H9 (cell line): ENCODE measurements around the gene AATK. TPM values are rescaled to one million over a fixed set of nuclear protein-coding genes. Genes with fewer than 3 reads are reported as not detected.

ENCODE experiments used
- DNase-seq: peaks from one replicate; pipeline ENCODE4 v3.0.0-alpha.2; 2017
- H2AFZ ChIP-seq: one replicate; pipeline ENCODE4 v1.6.1; 2013; ENCODE audit warnings: mild to moderate bottlenecking, low read length, control low read depth, moderate library complexity
- H2AK5ac ChIP-seq: 2 replicates; pipeline ENCODE4 v1.6.1; 2013; ENCODE audit warnings: low read length, control low read depth, mixed read lengths; ENCODE audit not compliant: insufficient read length
- H2BK120ac ChIP-seq: one replicate; pipeline ENCODE4 v1.6.1; 2013; ENCODE audit warnings: low read depth, mild to moderate bottlenecking, low read length, control low read depth, inconsistent platforms; ENCODE audit not compliant: poor library complexity, severe bottlenecking
- H2BK12ac ChIP-seq: 2 replicates; pipeline ENCODE4 v1.6.1; 2013; ENCODE audit warnings: low read length, control low read depth, mixed read lengths, low read depth; ENCODE audit not compliant: insufficient read length
- H2BK15ac ChIP-seq: 2 replicates; pipeline ENCODE4 v1.6.1; 2013; ENCODE audit warnings: low read depth, low read length, control low read depth
- H2BK20ac ChIP-seq: one replicate; pipeline ENCODE4 v1.6.1; 2013; ENCODE audit warnings: low read depth, mild to moderate bottlenecking, low read length, control low read depth, inconsistent platforms; ENCODE audit not compliant: poor library complexity, severe bottlenecking
- H2BK5ac ChIP-seq: 2 replicates; pipeline ENCODE4 v1.6.1; 2013; ENCODE audit warnings: low read length, control low read depth, mixed read lengths; ENCODE audit not compliant: insufficient read length
- H3K14ac ChIP-seq: 2 replicates; pipeline ENCODE4 v1.6.1; 2013; ENCODE audit warnings: low read length, control low read depth; ENCODE audit not compliant: insufficient read depth
- H3K18ac ChIP-seq: 2 replicates; pipeline ENCODE4 v1.6.1; 2013; ENCODE audit warnings: low read depth, mild to moderate bottlenecking, mixed read lengths, low read length, control low read depth; ENCODE audit not compliant: insufficient read length
- H3K23ac ChIP-seq: 2 replicates; pipeline ENCODE4 v1.6.1; 2013; ENCODE audit warnings: low read length, control low read depth, mixed read lengths, low read depth; ENCODE audit not compliant: insufficient read length
- H3K23me2 ChIP-seq: 2 replicates; pipeline ENCODE4 v1.6.1; 2013; ENCODE audit warnings: low read depth, mild to moderate bottlenecking, mixed read lengths, low read length, control low read depth; ENCODE audit not compliant: insufficient read length, poor library complexity, severe bottlenecking
- H3K27ac ChIP-seq: 2 replicates; pipeline ENCODE4 v1.5.1; 2013; ENCODE audit warnings: low read length, control low read depth, mixed read lengths, low read depth; ENCODE audit not compliant: insufficient read length
- H3K27me3 ChIP-seq: 2 replicates; pipeline ENCODE4 v1.6.1; 2013; ENCODE audit warnings: low read length, control low read depth, inconsistent platforms; ENCODE audit not compliant: insufficient read depth
- H3K4ac ChIP-seq: 2 replicates; pipeline ENCODE4 v1.6.1; 2013; ENCODE audit warnings: low read depth, mild to moderate bottlenecking, control low read depth, inconsistent platforms, low read length, moderate library complexity
- H3K4me1 ChIP-seq: 2 replicates; pipeline ENCODE4 v1.6.1; 2013; ENCODE audit warnings: low read length, control low read depth, inconsistent platforms; ENCODE audit not compliant: insufficient read depth
- H3K4me2 ChIP-seq: 2 replicates; pipeline ENCODE4 v1.6.1; 2013; ENCODE audit warnings: low read length, control low read depth, mixed read lengths; ENCODE audit not compliant: insufficient read length, insufficient read depth
- H3K56ac ChIP-seq: 2 replicates; pipeline ENCODE4 v1.6.1; 2013; ENCODE audit warnings: low read depth, mild to moderate bottlenecking, mixed read lengths, low read length, control low read depth; ENCODE audit not compliant: insufficient read length
- H3K79me1 ChIP-seq: 2 replicates; pipeline ENCODE4 v1.6.1; 2013; ENCODE audit warnings: low read depth, mild to moderate bottlenecking, moderate library complexity, low read length, control low read depth, inconsistent platforms; ENCODE audit not compliant: insufficient read depth, poor library complexity, severe bottlenecking
- H3K79me2 ChIP-seq: 2 replicates; pipeline ENCODE4 v1.6.1; 2013; ENCODE audit warnings: low read length, control low read depth, inconsistent platforms; ENCODE audit not compliant: insufficient read depth
- H3K9ac ChIP-seq: 2 replicates; pipeline ENCODE4 v1.6.1; 2013; ENCODE audit warnings: low read length, control low read depth, mixed read lengths; ENCODE audit not compliant: insufficient read length; ENCODE audit errors: extremely low read depth
- H3K9me3 ChIP-seq: one replicate; pipeline ENCODE4 v1.6.1; 2013; ENCODE audit warnings: low read depth, low read length, inconsistent platforms; ENCODE audit not compliant: control insufficient read depth
- H3T11ph ChIP-seq: one replicate; pipeline ENCODE4 v1.6.1; 2013; ENCODE audit warnings: mild to moderate bottlenecking, low read length, control low read depth, inconsistent platforms
- H4K20me1 ChIP-seq: one replicate; pipeline ENCODE4 v1.6.1; 2013; ENCODE audit not compliant: control insufficient read depth, insufficient read length, insufficient read depth
- H4K5ac ChIP-seq: 2 replicates; pipeline ENCODE4 v1.6.1; 2013; ENCODE audit warnings: low read depth, mild to moderate bottlenecking, mixed read lengths, low read length, control low read depth; ENCODE audit not compliant: insufficient read length
- H4K8ac ChIP-seq: replicated peaks from 2 replicates; pipeline ENCODE4 v1.6.1; 2013; ENCODE audit warnings: low read length, control low read depth, mixed read lengths, low read depth; ENCODE audit not compliant: insufficient read length
- H4K91ac ChIP-seq: 2 replicates; pipeline ENCODE4 v1.6.1; 2013; ENCODE audit warnings: low read depth, mild to moderate bottlenecking, moderate library complexity, mixed read lengths, low read length, control low read depth; ENCODE audit not compliant: insufficient read length
- H3K27ac Mint-ChIP-seq, 3 experiments: 2 replicates in 2 of 3; 3 replicates in 1 of 3; pipeline ENCODE4 v1.8.0; 2020 to 2021; ENCODE audit warnings: mixed read lengths in 3 of 3, mild to moderate bottlenecking in 1 of 3, moderate library complexity in 1 of 3
- H3K27me3 Mint-ChIP-seq: 2 replicates; pipeline ENCODE4 v1.8.0; 2021; ENCODE audit warnings: low read depth, mild to moderate bottlenecking, moderate library complexity, mixed read lengths
- H3K36me3 Mint-ChIP-seq, 3 experiments: 2 replicates in 2 of 3; 3 replicates in 1 of 3; pipeline ENCODE4 v1.8.0; 2020 to 2021; ENCODE audit warnings: low read depth in 3 of 3, mixed read lengths in 3 of 3; ENCODE audit not compliant: insufficient read depth in 1 of 3
- H3K4me1 Mint-ChIP-seq, 2 experiments: 2 replicates each; pipeline ENCODE4 v1.8.0; 2020; ENCODE audit warnings: mixed read lengths in 2 of 2
- H3K4me3 Mint-ChIP-seq, 2 experiments: 2 replicates in 1 of 2; 3 replicates in 1 of 2; pipeline ENCODE4 v1.8.0; 2020 to 2021; ENCODE audit warnings: mild to moderate bottlenecking in 2 of 2, mixed read lengths in 2 of 2, moderate library complexity in 1 of 2
- H3K9me3 Mint-ChIP-seq, 2 experiments: 2 replicates in 1 of 2; 3 replicates in 1 of 2; pipeline ENCODE4 v1.8.0; 2020; ENCODE audit warnings: mild to moderate bottlenecking in 2 of 2, mixed read lengths in 2 of 2, moderate library complexity in 1 of 2
- WGBS: extraction: QIAGEN DNeasy Blood & Tissue Kit; methylation state at CpG from one replicate; pipeline ENCODE4 v1.1.7; 2013; ENCODE audit warnings: missing lambda C conversion rate, low lambda C conversion rate, mixed read lengths; ENCODE audit not compliant: insufficient read length; ENCODE audit errors: extremely low coverage; 5-methylcytosine and 5-hydroxymethylcytosine counted together
- total RNA-seq: library from RNA; stranded (reverse); gene quantifications from 2 replicates; pipeline ENCODE4 v1.2.1, GENCODE V29; 2021
- TF ChIP-seq, protein P1 (sequence below): fragments of 200-600 bp; sonication (generic); conservative IDR thresholded peaks from 3 replicates; pipeline ENCODE4 v1.8.0; 2021; ENCODE audit warnings: antibody characterized with exemption, mild to moderate bottlenecking

Gene AATK
- total RNA-seq, 1 experiment from 2014 or later: 2.4 TPM

DNA sequence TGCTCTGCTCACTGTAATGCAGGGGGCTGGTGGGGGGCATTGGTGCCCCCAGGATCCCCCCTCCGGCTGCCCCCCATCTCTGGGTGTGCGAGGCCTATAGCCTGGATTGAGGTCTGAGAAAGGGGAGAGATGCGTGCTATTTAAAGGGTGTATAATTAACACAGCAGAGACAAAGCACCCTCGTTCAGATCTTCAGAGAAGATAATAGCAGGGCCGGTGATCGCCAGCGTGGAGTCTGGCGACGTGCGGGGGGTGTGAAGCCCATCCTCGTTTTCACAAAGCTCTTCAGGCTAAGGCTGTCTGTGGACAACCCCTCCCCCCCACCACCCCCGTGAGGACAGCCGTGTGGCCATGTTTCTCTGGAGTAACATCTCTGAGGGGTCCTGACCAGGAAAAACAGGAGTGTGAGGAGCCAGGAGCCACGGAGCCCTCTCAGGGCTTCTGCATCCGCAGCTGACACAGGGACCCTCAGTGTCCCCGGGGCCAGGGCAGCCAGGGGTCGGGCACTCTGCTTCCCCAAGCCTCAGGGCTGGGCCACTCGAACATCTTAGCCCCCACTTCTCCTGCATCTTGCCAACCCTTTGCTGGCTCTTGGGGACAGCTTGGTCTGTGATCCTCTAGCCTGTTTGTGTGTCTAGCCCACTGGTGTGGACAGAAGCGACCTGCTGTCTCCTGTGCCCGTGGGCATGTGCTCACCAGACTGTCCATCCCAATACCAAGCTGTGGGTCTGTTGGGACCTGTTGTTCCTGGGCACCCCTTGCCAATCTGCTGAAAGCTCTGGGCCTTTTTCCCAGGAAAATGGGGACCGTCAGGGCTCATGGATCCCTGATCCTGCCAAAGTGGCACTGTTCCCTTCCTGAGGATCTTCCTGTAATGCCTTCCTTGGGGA lies 72.2 kb downstream of the AATK start:
- no peaks in the 10 kb centered on the region for H3K27me3 ChIP-seq
- H2BK5ac ChIP-seq: no peak overlapping the region
- H4K8ac ChIP-seq: no peak overlapping the region
- no peak overlapping the region for H2BK20ac ChIP-seq
- no peaks in the 10 kb centered on the region for H3K79me1 ChIP-seq
- peaks cover 36 to 45% of the 10 kb centered on the region in 2 experiments for H3K4me1 Mint-ChIP-seq
- no peak overlapping the region for H3K18ac ChIP-seq
- peaks cover 3% of the 10 kb centered on the region; the same call in 1 of the 2 replicates for H3K27me3 Mint-ChIP-seq
- H3K9ac ChIP-seq: no peak overlapping the region
- no peaks in the 10 kb centered on the region for H3K9me3 ChIP-seq
- TF ChIP-seq, protein P1, sequence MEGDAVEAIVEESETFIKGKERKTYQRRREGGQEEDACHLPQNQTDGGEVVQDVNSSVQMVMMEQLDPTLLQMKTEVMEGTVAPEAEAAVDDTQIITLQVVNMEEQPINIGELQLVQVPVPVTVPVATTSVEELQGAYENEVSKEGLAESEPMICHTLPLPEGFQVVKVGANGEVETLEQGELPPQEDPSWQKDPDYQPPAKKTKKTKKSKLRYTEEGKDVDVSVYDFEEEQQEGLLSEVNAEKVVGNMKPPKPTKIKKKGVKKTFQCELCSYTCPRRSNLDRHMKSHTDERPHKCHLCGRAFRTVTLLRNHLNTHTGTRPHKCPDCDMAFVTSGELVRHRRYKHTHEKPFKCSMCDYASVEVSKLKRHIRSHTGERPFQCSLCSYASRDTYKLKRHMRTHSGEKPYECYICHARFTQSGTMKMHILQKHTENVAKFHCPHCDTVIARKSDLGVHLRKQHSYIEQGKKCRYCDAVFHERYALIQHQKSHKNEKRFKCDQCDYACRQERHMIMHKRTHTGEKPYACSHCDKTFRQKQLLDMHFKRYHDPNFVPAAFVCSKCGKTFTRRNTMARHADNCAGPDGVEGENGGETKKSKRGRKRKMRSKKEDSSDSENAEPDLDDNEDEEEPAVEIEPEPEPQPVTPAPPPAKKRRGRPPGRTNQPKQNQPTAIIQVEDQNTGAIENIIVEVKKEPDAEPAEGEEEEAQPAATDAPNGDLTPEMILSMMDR: no peak
- H3K79me2 ChIP-seq: no peaks in the 10 kb centered on the region
- no peak for DNase-seq
- H3K27ac Mint-ChIP-seq: peak overlapping the region; percentile 34 to 94 (median 77); a peak in 5 of 7 replicates
- no peak overlapping the region for H3K4ac ChIP-seq
- H3K27ac ChIP-seq: no peak overlapping the region
- H2AFZ ChIP-seq: no peak overlapping the region
- no peak overlapping the region for H3K23ac ChIP-seq
- H3K9me3 Mint-ChIP-seq: no peaks in the 10 kb centered on the region
- H2BK15ac ChIP-seq: no peak overlapping the region
- H3K23me2 ChIP-seq: no peaks in the 10 kb centered on the region
- no peak overlapping the region for H4K5ac ChIP-seq
- H2BK120ac ChIP-seq: no peak overlapping the region
- no peak overlapping the region for H3K4me3 Mint-ChIP-seq
- no peak overlapping the region for H2AK5ac ChIP-seq
- H2BK12ac ChIP-seq: no peak overlapping the region
- no peaks in the 10 kb centered on the region for H4K20me1 ChIP-seq
- no peak overlapping the region for H3T11ph ChIP-seq
- H3K4me1 ChIP-seq: no peaks in the 10 kb centered on the region; the same call in 1 of the 2 replicates
- no CpG with 5 or more reads among the region's 21 CpGs for WGBS
- H3K14ac ChIP-seq: no peak overlapping the region
- no peak overlapping the region for H3K56ac ChIP-seq
- no peak overlapping the region for H3K4me2 ChIP-seq
- no peaks in the 10 kb centered on the region; a peak in 1 of 7 replicates for H3K36me3 Mint-ChIP-seq
- no peak overlapping the region for H4K91ac ChIP-seq
